GM19467 (cell line): ENCODE measurements around the gene EXOC2.
"Not testable (repeated sequence)": the region's sequence is repeated elsewhere in the genome, so short reads cannot be mapped to it uniquely, and the experiment has no call there.

ENCODE experiments used
- ATAC-seq: cut with Tn5 transposase; IDR thresholded peaks from one replicate; pipeline ENCODE4 v1.9.1; 2021; ENCODE audit warnings: mild to moderate bottlenecking, moderate library complexity; ENCODE audit not compliant: unreplicated experiment

EXOC2 gene

GRCh38 chr6:710601-711571 lies 17.9 kb upstream of the EXOC2 start:
- peak; percentile 74 for ATAC-seq

GRCh38 chr6:709471-710056 lies 16.6 kb upstream of the EXOC2 start:
- ATAC-seq = no peak

GRCh38 chr6:708237-708598 lies 15.3 kb upstream of the EXOC2 start:
- ATAC-seq = no peak

GRCh38 chr6:707576-708236 lies 14.8 kb upstream of the EXOC2 start:
- ATAC-seq = no peak

GRCh38 chr6:706819-707381 lies 14.0 kb upstream of the EXOC2 start:
- no peak for ATAC-seq

- no peak for ATAC-seq
Measured at GRCh38 chr6:706146-706545, 13.2 kb upstream of the EXOC2 start.

- ATAC-seq = no peak
Measured at GRCh38 chr6:705047-705446, 12.1 kb upstream of the EXOC2 start.

GRCh38 chr6:704046-704445 lies 11.1 kb upstream of the EXOC2 start:
- ATAC-seq = no peak

- no peak for ATAC-seq
Measured at GRCh38 chr6:703552-703951, 10.6 kb upstream of the EXOC2 start.

GRCh38 chr6:701700-702479 lies 9.0 kb upstream of the EXOC2 start:
- ATAC-seq = no peak

- no peak for ATAC-seq
Measured at GRCh38 chr6:701215-701614, 8.3 kb upstream of the EXOC2 start.

- ATAC-seq = no peak
Measured at GRCh38 chr6:700490-700889, 7.6 kb upstream of the EXOC2 start.

- no peak for ATAC-seq
Measured at GRCh38 chr6:699319-699718, 6.4 kb upstream of the EXOC2 start.

- ATAC-seq = not testable (repeated sequence)
Measured at GRCh38 chr6:694431-695126, 1.6 kb upstream of the EXOC2 start.

- no peak for ATAC-seq
Measured at GRCh38 chr6:693723-694009, 727 bp upstream of the EXOC2 start.

GRCh38 chr6:692356-692851 lies 535 bp downstream of the EXOC2 start:
- ATAC-seq = peak; percentile 66

- ATAC-seq = no peak
Measured at GRCh38 chr6:689223-689622, 3.7 kb downstream of the EXOC2 start.

GRCh38 chr6:686497-686896 lies 6.4 kb downstream of the EXOC2 start:
- ATAC-seq = no peak

- ATAC-seq = peak; percentile 63
Measured at GRCh38 chr6:684831-685636, 7.9 kb downstream of the EXOC2 start.
